Stimulated activated CD4-positive, alpha-beta T cell treated with anti-CD3 and anti-CD28 coated beads, Interleukin-12 subunit alpha, Interleukin-12 subunit beta, amount 100 ng/mL, for 4 hours (primary cell): ENCODE data around the gene VWA3A.
A peak's percentile ranks its signal among the peaks of the same experiment; 100 is the strongest.

Source experiments
- DNase-seq: peaks from one replicate; pipeline ENCODE4 v3.0.0-alpha.2; 2020

VWA3A gene

GRCh38 chr16:22204091-22204655 lies 111.8 kb downstream of the VWA3A start:
- no peak for DNase-seq

GRCh38 chr16:22205577-22206012 lies 113.3 kb downstream of the VWA3A start:
- DNase-seq, result no peak

DNA sequence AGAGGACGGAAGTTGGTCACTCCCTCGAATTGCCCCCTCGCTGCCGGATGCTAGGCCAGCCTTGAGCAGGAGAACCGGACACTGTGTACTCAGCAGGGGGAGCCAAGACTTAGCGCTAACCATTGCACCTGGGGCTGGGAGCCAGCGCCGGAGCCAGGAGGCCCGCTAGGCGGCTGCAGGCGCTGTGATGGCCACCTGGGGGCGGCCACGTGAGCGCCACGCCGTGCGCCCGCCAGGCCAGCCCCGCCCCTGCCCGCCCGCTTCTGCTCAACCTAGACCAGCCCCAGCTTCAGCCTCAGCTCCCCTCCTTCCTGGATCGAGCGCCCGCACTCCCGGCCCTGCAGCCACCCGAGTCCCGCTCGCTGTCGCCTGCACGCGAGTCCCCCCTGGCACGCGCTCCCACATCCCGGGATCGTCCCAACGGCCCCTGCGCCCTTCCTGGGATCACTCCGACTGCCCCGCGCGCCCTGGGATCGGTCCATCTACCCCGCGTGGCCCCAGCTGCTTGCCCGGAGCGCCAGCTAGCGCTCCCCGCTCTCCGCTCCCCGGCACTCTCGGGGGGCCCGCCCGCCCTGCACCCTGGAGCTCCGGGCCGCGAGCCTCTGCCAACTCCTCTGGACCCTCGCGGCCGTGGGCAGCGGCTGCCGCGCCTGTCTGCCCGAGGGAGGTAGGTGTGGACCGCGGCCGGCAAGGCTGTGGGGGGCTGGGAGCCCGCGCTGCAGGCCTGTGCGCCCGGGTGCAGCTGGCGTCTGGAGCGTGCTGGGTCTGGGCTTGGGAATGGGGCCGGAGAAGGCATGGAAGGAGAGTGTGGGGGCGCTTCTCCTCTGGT lies 113.9 kb downstream of the VWA3A start, which contains the start of gene EEF2K:
Gene EEF2K, plus strand, starts transcription at position 266 of the 829 bp plus-strand sequence. CDS start 19,452 bp downstream, outside the sequence.
- peak; percentile 86 for DNase-seq
